K562 (cell line): ENCODE data around the gene CAMK1D. TPM values are rescaled to one million over a fixed set of nuclear protein-coding genes. Genes with fewer than 3 reads are reported as not detected.

Experiments used
- MXI1 ChIP-seq: IDR thresholded peaks from 2 replicates; pipeline ENCODE4 v1.6.1; 2011; ENCODE audit warnings: low read depth, mild to moderate bottlenecking, improper control_type of control experiment, low read length
- ZNF699 ChIP-seq: fragments of 250-450 bp; sonication (Bioruptor Pico); IDR thresholded peaks from 2 replicates; pipeline ENCODE4 v1.8.0; 2021; ENCODE audit warnings: mild to moderate bottlenecking, moderate library complexity; ENCODE audit not compliant: insufficient replicate concordance
- polyA plus RNA-seq, 8 experiments: library from polyadenylated mRNA; depleted of rRNA in 4 of 8; stranded (reverse) in 5 of 8; unstranded in 3 of 8; fragments of >200 nt; fragmentation: Nextera tagmentation in 2 of 8; fragmentation: Illumina TruSeq in 1 of 8; extraction: Ambion mirVana in 2 of 8; extraction: Trizol in 1 of 8; gene quantifications; 2 replicates each; pipeline versions ENCODE4 v1.2.1 to v1.2.3, GENCODE V29; 2011 to 2014; ENCODE audit warnings: inconsistent platforms in 1 of 8, missing spikeins in 1 of 8
- total RNA-seq, 7 experiments: library from RNA; depleted of rRNA in 6 of 7; stranded (reverse); fragments of >200 nt in 6 of 7; fragmentation: Illumina TruSeq in 2 of 7; extraction: Trizol in 2 of 7; gene quantifications; 2 replicates each; pipeline versions ENCODE4 v1.2.1 to v1.2.3, GENCODE V29; 2011 to 2021; ENCODE audit warnings: low replicate concordance in 1 of 7
- TF ChIP-seq, protein P1 (sequence below), 2 experiments: fragments of 450-650 bp; formaldehyde crosslinking in 1 of 2; IDR thresholded peaks; 2 replicates each; pipeline versions ENCODE4 v1.4.0 to v1.6.1; 2014 to 2020; ENCODE audit warnings: mild to moderate bottlenecking in 2 of 2, borderline replicate concordance in 1 of 2, low read depth in 1 of 2
- TF ChIP-seq, protein P2 (sequence below): fragments of 250-450 bp; sonication (Bioruptor Pico); IDR thresholded peaks from 2 replicates; pipeline ENCODE4 v1.8.0; 2021; ENCODE audit warnings: moderate library complexity, mild to moderate bottlenecking, inconsistent platforms
- TF ChIP-seq, protein P3 (sequence below): fragments of 250-450 bp; sonication (Bioruptor Pico); IDR thresholded peaks from 2 replicates; pipeline ENCODE4 v1.8.0; 2021; ENCODE audit warnings: borderline replicate concordance, mild to moderate bottlenecking, moderate library complexity; ENCODE audit not compliant: poor library complexity, severe bottlenecking

CAMK1D gene
- total and polyA plus RNA-seq, 9 of the 15 experiments (the other 6 are each of a cell fraction or from before 2014, with no cell fraction given) = 0.12 to 0.24 (median 0.20) TPM; not detected in 5

DNA sequence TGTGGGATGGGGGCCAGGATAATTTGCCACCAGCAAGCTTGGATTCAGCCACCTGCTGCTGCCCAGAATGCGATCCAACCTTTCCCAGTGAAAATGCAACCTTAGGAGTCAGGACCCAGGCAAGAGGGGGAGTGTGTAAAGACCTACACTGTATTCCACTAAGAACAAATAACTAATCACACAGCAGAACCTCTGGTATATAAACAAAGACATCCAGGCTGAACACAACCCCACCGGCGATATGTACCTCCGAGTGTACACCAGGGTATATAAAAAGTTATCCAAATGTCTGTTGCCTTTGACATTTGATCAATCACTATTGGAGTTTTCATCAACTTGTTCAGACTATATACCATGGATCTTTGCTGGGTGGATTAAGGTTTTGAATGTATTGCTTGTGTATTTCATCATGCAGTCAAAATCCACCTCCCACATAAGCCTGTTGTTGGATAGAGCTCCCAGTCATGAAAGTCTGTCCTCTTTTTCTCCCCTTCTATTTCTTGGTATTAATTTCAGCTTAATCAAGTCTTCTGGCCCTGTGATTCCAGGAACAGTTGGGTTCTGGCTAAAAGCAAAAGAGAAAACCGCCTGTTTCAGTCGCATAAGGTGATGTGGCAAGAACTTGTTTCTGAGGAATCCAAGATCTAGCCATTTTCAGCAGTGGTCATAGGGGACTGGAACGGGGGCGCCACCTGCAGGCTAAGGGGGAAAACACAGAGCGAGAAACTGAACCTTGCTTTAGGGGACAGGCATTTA is 361.4 kb downstream of the CAMK1D start (continued):
- TF ChIP-seq, protein P1, sequence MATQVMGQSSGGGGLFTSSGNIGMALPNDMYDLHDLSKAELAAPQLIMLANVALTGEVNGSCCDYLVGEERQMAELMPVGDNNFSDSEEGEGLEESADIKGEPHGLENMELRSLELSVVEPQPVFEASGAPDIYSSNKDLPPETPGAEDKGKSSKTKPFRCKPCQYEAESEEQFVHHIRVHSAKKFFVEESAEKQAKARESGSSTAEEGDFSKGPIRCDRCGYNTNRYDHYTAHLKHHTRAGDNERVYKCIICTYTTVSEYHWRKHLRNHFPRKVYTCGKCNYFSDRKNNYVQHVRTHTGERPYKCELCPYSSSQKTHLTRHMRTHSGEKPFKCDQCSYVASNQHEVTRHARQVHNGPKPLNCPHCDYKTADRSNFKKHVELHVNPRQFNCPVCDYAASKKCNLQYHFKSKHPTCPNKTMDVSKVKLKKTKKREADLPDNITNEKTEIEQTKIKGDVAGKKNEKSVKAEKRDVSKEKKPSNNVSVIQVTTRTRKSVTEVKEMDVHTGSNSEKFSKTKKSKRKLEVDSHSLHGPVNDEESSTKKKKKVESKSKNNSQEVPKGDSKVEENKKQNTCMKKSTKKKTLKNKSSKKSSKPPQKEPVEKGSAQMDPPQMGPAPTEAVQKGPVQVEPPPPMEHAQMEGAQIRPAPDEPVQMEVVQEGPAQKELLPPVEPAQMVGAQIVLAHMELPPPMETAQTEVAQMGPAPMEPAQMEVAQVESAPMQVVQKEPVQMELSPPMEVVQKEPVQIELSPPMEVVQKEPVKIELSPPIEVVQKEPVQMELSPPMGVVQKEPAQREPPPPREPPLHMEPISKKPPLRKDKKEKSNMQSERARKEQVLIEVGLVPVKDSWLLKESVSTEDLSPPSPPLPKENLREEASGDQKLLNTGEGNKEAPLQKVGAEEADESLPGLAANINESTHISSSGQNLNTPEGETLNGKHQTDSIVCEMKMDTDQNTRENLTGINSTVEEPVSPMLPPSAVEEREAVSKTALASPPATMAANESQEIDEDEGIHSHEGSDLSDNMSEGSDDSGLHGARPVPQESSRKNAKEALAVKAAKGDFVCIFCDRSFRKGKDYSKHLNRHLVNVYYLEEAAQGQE (IDR thresholded peaks at IDR 0.05; ENCODE audit: borderline replicate concordance) = peak; percentile 58; the same call in 1 of the 2 replicates
- TF ChIP-seq, protein P1 (CRISPR knock-in tag; IDR thresholded peaks at IDR 0.05; ENCODE audit: low read depth) = no peak
- no peak for TF ChIP-seq ZNF699
- TF ChIP-seq, protein P2, sequence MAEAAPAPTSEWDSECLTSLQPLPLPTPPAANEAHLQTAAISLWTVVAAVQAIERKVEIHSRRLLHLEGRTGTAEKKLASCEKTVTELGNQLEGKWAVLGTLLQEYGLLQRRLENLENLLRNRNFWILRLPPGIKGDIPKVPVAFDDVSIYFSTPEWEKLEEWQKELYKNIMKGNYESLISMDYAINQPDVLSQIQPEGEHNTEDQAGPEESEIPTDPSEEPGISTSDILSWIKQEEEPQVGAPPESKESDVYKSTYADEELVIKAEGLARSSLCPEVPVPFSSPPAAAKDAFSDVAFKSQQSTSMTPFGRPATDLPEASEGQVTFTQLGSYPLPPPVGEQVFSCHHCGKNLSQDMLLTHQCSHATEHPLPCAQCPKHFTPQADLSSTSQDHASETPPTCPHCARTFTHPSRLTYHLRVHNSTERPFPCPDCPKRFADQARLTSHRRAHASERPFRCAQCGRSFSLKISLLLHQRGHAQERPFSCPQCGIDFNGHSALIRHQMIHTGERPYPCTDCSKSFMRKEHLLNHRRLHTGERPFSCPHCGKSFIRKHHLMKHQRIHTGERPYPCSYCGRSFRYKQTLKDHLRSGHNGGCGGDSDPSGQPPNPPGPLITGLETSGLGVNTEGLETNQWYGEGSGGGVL (CRISPR knock-in tag) = no peak
- no peak for TF ChIP-seq MXI1
- TF ChIP-seq, protein P3, sequence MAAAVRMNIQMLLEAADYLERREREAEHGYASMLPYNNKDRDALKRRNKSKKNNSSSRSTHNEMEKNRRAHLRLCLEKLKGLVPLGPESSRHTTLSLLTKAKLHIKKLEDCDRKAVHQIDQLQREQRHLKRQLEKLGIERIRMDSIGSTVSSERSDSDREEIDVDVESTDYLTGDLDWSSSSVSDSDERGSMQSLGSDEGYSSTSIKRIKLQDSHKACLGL (CRISPR knock-in tag) = no peak
